Activated CD4-positive, alpha-beta T cell treated with anti-CD3 and anti-CD28 coated beads, Interleukin-2, amount 50 U/mL, for 16 hours (primary cell): Measurements from ENCODE around the gene ALDH6A1.

Source experiments
- DNase-seq: peaks from one replicate; pipeline ENCODE4 v3.0.0-alpha.2; 2020

ALDH6A1 gene

GRCh38 chr14:74048281-74048680, 36.0 kb downstream of the ALDH6A1 start:
- DNase-seq = no peak

GRCh38 chr14:74045522-74045921, 38.7 kb downstream of the ALDH6A1 start:
- DNase-seq = no peak

DNA sequence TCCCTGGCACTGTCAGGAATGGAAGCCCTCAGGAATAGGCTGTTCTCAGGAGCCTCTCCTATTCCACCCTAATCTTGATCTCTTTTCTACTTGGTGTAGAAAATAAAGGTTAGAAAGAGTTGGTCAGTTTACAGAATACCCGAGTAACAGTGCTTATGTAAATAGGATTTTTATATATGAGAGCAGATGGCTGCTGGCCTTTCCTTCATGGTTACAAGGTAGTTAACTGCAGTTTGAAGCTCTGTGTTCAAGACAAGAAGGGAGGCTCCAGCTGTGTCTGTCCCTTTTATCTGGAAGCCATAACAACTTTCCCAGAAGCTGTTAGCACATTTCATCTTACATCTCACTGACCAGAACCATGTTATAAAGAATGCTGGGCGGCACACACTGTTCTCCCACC, 42.0 kb downstream of the ALDH6A1 start:
- DNase-seq = no peak

DNA sequence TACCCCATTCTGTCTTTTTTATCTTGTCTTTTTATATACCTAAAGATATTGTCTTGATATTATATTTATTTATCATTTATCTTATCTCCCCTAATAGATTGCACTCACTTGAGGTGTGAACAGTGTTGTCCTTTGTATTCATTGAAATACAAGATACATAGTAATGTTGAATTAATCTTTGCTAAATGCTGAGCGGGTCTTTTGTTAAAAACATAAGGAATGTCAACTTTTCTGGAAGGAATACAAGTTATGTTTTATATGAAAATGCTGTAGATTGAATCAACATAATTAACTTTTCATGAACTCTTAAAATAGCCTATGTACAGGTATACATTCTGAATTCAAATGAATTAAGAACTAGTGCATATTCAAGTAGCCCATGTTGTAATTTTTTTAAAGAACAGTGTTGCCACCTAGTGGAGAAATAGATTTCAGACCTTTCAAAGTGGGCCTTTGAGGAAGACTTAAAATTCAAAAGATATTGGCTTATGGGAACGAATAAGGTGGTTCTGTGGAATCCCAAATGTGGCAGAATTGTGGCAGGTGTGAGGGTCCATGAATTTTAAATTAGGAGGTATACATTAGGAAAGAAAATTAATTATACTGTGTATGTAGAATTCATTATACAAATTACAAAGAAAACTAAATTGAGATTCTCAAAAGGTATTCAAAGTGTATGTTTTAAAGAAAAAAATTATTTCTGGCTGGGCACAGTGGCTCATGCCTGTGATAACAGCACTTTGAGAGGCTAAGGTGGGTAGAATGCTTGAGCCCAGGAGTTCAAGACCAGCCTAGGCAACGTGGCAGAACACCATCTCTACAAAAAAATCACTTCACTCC, 46.0 kb downstream of the ALDH6A1 start:
- DNase-seq = peak; percentile 63

DNA sequence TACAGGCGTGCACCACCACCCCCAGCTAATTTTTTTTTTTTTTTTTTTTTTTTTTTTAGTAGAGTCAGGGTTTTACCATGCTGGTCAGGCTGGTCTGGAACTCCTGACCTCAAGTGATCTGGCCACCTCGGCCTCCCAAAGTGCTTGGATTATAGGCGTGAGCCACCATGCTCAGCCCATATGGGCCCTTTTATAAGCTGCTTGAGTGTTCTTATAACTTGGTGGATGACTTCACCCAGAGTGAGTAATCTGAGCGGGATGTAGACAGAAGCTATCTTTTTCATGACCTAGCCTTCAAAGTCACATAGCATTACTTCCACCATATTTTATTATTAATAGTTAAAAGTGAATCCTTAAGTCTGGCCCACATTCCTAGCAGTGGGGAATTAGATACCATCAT, 48.7 kb downstream of the ALDH6A1 start:
- DNase-seq = no peak

DNA sequence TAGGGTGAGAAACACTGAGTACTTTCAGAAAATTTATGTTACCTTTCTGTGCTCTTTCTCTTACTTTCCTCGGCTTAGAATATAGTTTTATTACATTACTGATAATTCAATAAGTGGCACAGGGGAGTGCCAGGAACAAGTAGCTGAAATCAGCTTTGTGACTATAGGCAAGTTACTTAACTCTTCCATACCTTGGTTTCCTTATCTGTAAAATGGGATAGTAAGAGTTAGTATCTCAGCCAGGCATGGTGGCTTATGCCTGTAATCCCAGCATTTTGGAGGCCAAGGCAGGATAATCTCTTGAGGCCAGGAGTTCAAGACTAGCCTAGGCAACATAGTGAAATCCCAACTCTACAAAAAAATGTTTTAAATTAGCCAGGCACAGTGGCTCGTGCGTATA, 49.7 kb downstream of the ALDH6A1 start:
- DNase-seq = no peak

GRCh38 chr14:74029136-74029535, 55.1 kb downstream of the ALDH6A1 start:
- no peak for DNase-seq

DNA sequence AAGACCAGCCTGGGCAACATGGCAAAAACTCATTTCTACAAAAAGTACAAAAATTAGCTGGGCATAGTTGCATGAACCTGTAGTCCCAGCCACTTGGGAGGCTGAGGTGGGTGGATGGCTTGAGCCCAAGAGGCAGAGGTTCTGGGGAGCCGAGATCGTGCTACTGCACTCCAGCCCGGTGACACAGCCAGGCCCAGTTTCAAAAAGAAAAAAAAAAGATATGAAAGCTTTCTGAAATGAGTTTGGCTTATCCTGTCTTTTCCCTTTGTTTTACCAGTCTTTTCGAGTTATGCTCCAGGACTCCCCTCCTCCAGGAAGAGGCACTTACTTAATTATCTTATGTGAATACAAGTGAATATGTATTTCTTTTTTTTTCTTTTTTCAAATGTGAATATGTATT, 61.9 kb downstream of the ALDH6A1 start:
- DNase-seq = no peak

GRCh38 chr14:74019408-74020137, 64.7 kb downstream of the ALDH6A1 start:
- DNase-seq = no peak

DNA sequence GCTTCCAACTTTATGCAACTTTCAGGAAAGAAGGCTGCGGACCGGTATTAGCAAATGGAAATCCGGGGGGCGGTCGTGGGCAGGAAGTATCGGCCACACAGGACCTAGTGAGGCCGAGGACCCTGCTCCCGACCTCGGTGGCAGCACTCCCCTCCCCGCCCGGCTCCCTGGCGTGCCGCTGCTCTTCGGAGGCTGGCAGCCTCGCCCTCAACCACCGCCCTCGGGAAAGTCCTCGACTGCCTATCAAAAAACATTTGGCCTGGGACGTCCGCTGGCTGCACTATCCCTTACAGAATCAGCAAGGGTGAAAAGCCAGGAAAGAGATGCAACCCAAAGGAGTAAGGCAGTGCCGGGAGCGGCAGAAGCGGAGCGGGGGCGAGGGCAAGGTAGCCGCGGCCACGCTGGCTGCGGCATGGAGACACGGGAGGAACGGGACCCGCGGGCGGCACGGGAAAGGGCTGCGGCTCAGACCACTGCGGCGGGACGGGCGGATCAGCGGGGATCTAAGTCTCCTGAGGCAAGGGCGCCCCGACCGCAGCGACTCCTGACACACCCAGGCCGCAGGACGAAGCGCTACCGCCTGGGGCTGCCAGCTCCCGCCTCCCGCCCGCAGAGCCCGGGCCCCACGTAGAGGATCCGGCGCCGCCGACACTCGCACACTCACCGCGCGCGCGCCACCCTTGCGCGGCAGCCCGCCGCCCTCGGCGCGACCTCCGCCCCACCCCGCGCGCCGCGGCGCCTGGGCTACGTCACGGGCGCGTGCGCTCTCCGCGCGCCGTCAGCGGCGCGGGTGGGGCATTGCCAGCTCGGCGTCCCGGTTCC, 65.5 kb downstream of the ALDH6A1 start, which contains the start of the genes BBOF1 and ENTPD5:
Gene BBOF1 (plus strand): TSS at position 764 of the 822 bp plus-strand sequence. CDS start 130 bp downstream, outside the sequence.
Gene ENTPD5 (minus strand): TSS at position 703 of the 822 bp plus-strand sequence. CDS start 31,186 bp downstream, outside the sequence.
- peak; percentile 83 for DNase-seq

- peak; percentile 35 for DNase-seq
These were observed 66.1 kb downstream of the ALDH6A1 start for GRCh38 chr14:74018174-74018585.

GRCh38 chr14:74015963-74016362, 68.3 kb downstream of the ALDH6A1 start:
- no peak for DNase-seq

- DNase-seq = no peak
These were observed 69.1 kb downstream of the ALDH6A1 start for GRCh38 chr14:74015176-74015575.

DNA sequence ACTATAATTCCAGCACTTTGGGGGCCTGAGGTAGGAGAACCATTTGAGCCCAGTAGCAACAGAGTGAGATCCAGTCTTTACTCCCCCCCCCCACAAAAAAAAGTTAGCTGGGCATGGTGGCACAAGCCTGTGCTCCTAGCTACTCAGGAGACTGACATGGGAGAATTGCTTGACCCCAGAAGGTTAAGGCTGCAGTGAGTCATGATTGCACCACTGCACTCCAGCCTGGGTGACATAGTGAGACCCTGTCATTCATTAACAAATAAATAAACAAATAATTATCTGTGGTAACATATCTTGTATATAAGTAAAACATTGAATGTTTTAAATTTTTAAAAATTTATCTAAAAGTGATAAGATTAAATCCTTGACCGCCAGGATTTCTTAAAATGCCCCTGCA, 70.0 kb downstream of the ALDH6A1 start:
- no peak for DNase-seq

DNA sequence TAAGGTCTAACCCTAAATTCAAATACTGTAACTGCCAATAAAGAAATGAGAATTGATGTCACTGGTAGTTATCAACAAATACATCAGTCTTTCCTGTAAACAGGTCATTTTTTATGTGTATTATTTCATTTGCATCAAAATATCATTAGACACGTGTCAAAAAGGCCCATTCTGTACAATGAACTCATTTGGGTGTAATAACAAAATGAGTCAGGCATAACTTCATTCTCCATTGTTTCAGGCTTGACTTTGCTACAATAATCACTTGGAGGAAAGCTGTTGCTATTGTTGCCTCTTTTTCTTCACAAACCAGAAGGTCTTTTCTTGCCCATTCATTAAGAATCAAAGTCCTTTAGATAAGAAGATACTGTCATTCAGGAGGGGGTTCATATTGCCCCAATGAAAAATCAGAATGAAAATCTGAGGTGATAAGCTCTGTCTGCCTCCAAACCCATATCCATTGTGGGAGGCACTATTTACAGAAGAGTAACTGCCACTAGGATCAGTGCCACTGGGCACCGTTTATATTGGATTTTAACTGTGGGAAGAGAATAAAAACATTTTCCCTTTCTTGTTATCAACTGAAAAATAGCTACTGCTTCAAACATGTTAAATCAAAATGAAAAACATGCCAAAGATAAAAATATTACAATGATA, 75.3 kb downstream of the ALDH6A1 start:
- DNase-seq = no peak
